Endothelial cell of umbilical vein (primary cell): ENCODE data around the gene UBFD1. TPM values are rescaled to one million over a fixed set of nuclear protein-coding genes. Genes with fewer than 3 reads are reported as not detected.

Experiments
- BruUV-seq: library from RNA; stranded (reverse); fragments of 400-500 nt; replicated peaks from 2 replicates; lab custom pipeline; 2021; lab: Mats Ljungman, UMichigan
- CTCF ChIA-PET: fragments of 300-600, 350-600 bp; sonication (Branson Sonifier 250); formaldehyde crosslinking; loops from one replicate; lab custom pipeline; 2021; ENCODE audit warnings: antibody characterized with exemption, inconsistent platforms; lab: Charles Lee
- POLR2A ChIA-PET: fragments of 300-600, 350-600 bp; sonication (Branson Sonifier 250); formaldehyde crosslinking; loops from one replicate; lab custom pipeline; 2021; ENCODE audit warnings: antibody characterized with exemption, inconsistent platforms; lab: Charles Lee
- DNase-seq: peaks from one replicate; pipeline ENCODE4 v3.0.0-alpha.2; 2011; ENCODE audit warnings: low read depth, low spot score
- FAIRE-seq: peaks from 2 replicates; lab custom pipeline; 2011; peaks lifted over from hg19 to GRCh38; lab: Jason Lieb, UNC
- H2AFZ ChIP-seq: 2 replicates; pipeline ENCODE4 v1.6.0; 2012; ENCODE audit warnings: low read depth, low read length, control low read depth, inconsistent platforms
- H3K27ac ChIP-seq: 2 replicates; pipeline ENCODE4 v1.5.1; 2011; ENCODE audit warnings: low read depth, mild to moderate bottlenecking, control low read depth, low read length, moderate library complexity; ENCODE audit not compliant: insufficient read depth
- H3K27me3 ChIP-seq, 2 experiments: 2 replicates each; pipeline versions ENCODE4 v1.6.0 to v1.6.1; 2011; ENCODE audit warnings: low read length in 2 of 2, mixed read lengths in 1 of 2; ENCODE audit not compliant: control insufficient read depth in 2 of 2, insufficient read depth in 2 of 2
- H3K36me3 ChIP-seq, 2 experiments: 2 replicates in 1 of 2; 3 replicates in 1 of 2; pipeline ENCODE4 v1.5.1; 2011; ENCODE audit warnings: low read length in 2 of 2, mild to moderate bottlenecking in 1 of 2, moderate library complexity in 1 of 2; ENCODE audit not compliant: control insufficient read depth in 2 of 2, insufficient read depth in 2 of 2; ENCODE audit errors: extremely low read depth in 1 of 2
- H3K4me1 ChIP-seq: 3 replicates; pipeline ENCODE4 v1.5.1; 2011; ENCODE audit warnings: mild to moderate bottlenecking, low read length; ENCODE audit not compliant: control insufficient read depth, insufficient read depth; ENCODE audit errors: extremely low read depth
- H3K4me2 ChIP-seq: 2 replicates; pipeline ENCODE4 v1.6.1; 2011; ENCODE audit warnings: low read length, control low read depth, mixed read lengths; ENCODE audit not compliant: insufficient read depth
- H3K4me3 ChIP-seq, 3 experiments: fragments of 200-600 bp in 1 of 3; sonication (generic), shearing (Covaris generic) in 1 of 3; replicated peaks in 1 of 3; 2 replicates each; pipeline ENCODE4 v1.5.1; 2011 to 2016; ENCODE audit warnings: control low read depth in 3 of 3, low read length in 3 of 3, mild to moderate bottlenecking in 2 of 3, inconsistent platforms in 1 of 3, low read depth in 1 of 3, moderate library complexity in 1 of 3; ENCODE audit not compliant: insufficient read depth in 1 of 3
- H3K79me2 ChIP-seq: 2 replicates; pipeline ENCODE4 v1.6.0; 2012; ENCODE audit warnings: low read length, inconsistent platforms; ENCODE audit not compliant: control insufficient read depth, insufficient read depth
- H3K9ac ChIP-seq: replicated peaks from 2 replicates; pipeline ENCODE3; 2011; ENCODE audit warnings: low read length, control low read depth; ENCODE audit not compliant: insufficient read depth; ENCODE audit errors: extremely low read depth
- H3K9me1 ChIP-seq: replicated peaks from 3 replicates; pipeline ENCODE4 v1.6.0; 2011; ENCODE audit warnings: mild to moderate bottlenecking, low read length; ENCODE audit not compliant: control insufficient read depth, insufficient read depth; ENCODE audit errors: extremely low read depth
- H3K9me3 ChIP-seq: replicated peaks from 2 replicates; pipeline ENCODE4 v1.5.1; 2012; ENCODE audit warnings: low read length, inconsistent platforms; ENCODE audit not compliant: control insufficient read depth, insufficient read depth
- H4K20me1 ChIP-seq: replicated peaks from 2 replicates; pipeline ENCODE3; 2011; ENCODE audit warnings: mild to moderate bottlenecking, low read length; ENCODE audit not compliant: control insufficient read depth, insufficient read depth; ENCODE audit errors: extremely low read depth
- EZH2 ChIP-seq: IDR thresholded peaks from 2 replicates; pipeline ENCODE4 v1.6.1; 2012; ENCODE audit warnings: borderline replicate concordance, low read depth, mild to moderate bottlenecking, moderate library complexity, low read length, inconsistent platforms; ENCODE audit not compliant: severe bottlenecking
- FOS ChIP-seq: IDR thresholded peaks from 2 replicates; pipeline ENCODE4 v1.6.1; 2011; ENCODE audit warnings: mild to moderate bottlenecking, low read length, moderate library complexity, borderline replicate concordance; ENCODE audit not compliant: insufficient read depth
- GATA2 ChIP-seq: IDR thresholded peaks from 2 replicates; pipeline ENCODE4 v1.7.0; 2011; ENCODE audit warnings: low read depth, mild to moderate bottlenecking, moderate library complexity, mixed read lengths, low read length; ENCODE audit not compliant: insufficient read length, insufficient read depth
- JUN ChIP-seq: IDR thresholded peaks from 2 replicates; pipeline ENCODE4 v1.6.1; 2011; ENCODE audit warnings: borderline replicate concordance, low read depth; ENCODE audit not compliant: insufficient read length, insufficient read depth
- MYC ChIP-seq: IDR thresholded peaks from one replicate; pipeline ENCODE4 v1.6.1; 2011; ENCODE audit warnings: mild to moderate bottlenecking, low read depth, low read length
- POLR2A ChIP-seq: IDR thresholded peaks from 2 replicates; pipeline ENCODE4 v1.6.1; 2012; ENCODE audit warnings: low read depth, mild to moderate bottlenecking, control low read depth, low read length
- POLR2AphosphoS5 ChIP-seq: IDR thresholded peaks from 2 replicates; pipeline ENCODE4 v1.6.1; 2012; ENCODE audit warnings: low read depth, mild to moderate bottlenecking, control low read depth, low read length, moderate library complexity; ENCODE audit not compliant: insufficient read depth
- dilution Hi-C: fragments of 300-500 bp; cut with MboI; formaldehyde crosslinking; loops from one replicate; pipeline ENCODE4 v1.15.0; 2019; ENCODE audit warnings: low sequenced_read_pairs; ENCODE audit not compliant: extremely low pct_ligation_motif_present
- intact Hi-C: fragments of 100-400 bp; cut with micrococcal nuclease; formaldehyde crosslinking; loops from one replicate; pipeline ENCODE4 v1.10.0; 2022
- polyA plus RNA-seq, 4 experiments: library from polyadenylated mRNA; depleted of rRNA in 3 of 4; stranded (reverse) in 3 of 4; unstranded in 1 of 4; fragments of >200 nt; gene quantifications; 2 replicates each; pipeline versions ENCODE4 v1.2.1 to v1.2.3, GENCODE V29; 2011 to 2012; ENCODE audit warnings: missing spikeins in 1 of 4
- total RNA-seq: library from RNA; stranded (reverse); gene quantifications from 2 replicates; pipeline ENCODE4 v1.2.3, GENCODE V29; 2021
- TF ChIP-seq, protein P1 (sequence below), 2 donors: IDR thresholded peaks; 1 replicate in 1 of 2; 2 replicates in 1 of 2; pipeline ENCODE4 v1.5.1; 2011; ENCODE audit warnings: low read length in 2 of 2, mild to moderate bottlenecking in 2 of 2, moderate library complexity in 2 of 2, control low read depth in 1 of 2, inconsistent platforms in 1 of 2, low read depth in 1 of 2; ENCODE audit not compliant: insufficient read depth in 1 of 2; ENCODE audit errors: extremely low read depth in 1 of 2
- TF ChIP-seq, protein P2 (sequence below): IDR thresholded peaks from 2 replicates; pipeline ENCODE4 v1.6.1; 2011; ENCODE audit not compliant: insufficient read depth, insufficient read length

The UBFD1 gene
- total and polyA plus RNA-seq, 2 donors (not counting 3 experiments of a cell fraction or from before 2014, with no cell fraction given) = 50.0 to 69.9 TPM

DNA sequence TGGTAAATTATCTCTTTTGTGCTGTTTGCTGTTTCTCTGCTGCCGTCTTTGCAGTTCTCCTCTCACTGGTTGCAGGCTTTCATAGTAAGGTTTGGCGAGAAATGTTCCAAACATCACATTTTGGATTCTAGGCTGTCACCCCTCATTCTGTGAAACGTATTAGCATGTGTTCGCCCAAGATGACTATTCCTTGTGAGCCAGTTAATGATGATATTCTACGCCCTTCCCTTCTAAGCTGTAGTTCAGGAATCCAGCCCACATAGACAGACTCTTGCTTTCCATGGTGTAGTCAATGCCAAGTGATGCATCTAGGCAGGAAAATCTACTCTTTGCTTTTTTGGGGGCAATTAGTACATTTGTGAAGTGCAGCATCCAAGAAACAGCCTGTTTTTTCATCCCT lies 14.4 kb downstream of the UBFD1 start:
- FAIRE-seq = no peak
- Histone ChIP-seq H2AFZ (no peak overlapping the region), H3K9me1 (no peaks in the 10 kb centered on the region), H3K36me3 (peaks cover 2 to 38% of the 10 kb centered on the region in 2 experiments), H3K9ac (no peak overlapping the region), H3K27ac (no peak overlapping the region), H3K27me3 (no peaks in the 10 kb centered on the region), H3K4me2 (no peak overlapping the region), H4K20me1 (no peaks in the 10 kb centered on the region), H3K9me3 (no peaks in the 10 kb centered on the region), H3K79me2 (no peaks in the 10 kb centered on the region), H3K4me1 (no peaks in the 10 kb centered on the region), H3K4me3 (no peak overlapping the region)
- DNase-seq = no peak
- dilution Hi-C loops = no loop called here
- no TSS peak for BruUV-seq
- POLR2A ChIA-PET = no interaction called here
- intact Hi-C loops = no loop called here
- TF ChIP-seq MYC = no peak
- CTCF ChIA-PET = no interaction called here

DNA sequence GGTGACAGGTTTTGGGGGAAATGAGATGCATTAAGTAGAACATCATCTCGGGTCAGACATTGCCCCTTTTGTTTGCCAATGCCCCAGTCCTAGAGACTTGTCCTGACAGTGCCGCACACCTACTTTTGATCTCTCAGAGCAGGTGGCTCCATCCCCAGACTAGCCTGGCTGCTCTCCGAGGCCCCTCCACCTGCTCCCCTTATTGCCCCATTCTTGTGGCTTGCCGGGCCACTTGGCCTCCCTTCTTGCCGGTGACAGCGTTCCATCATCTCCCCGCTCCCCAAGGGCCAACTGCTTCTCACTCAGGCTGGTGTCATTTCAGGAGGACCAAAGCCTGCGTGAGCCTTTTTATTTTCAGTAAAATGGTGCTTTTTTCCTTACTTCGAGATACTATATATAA lies 14.9 kb downstream of the UBFD1 start:
- Histone ChIP-seq H3K27ac (no peak overlapping the region), H3K27me3 (no peaks in the 10 kb centered on the region), H3K79me2 (no peaks in the 10 kb centered on the region), H3K4me2 (no peak overlapping the region), H3K4me1 (no peaks in the 10 kb centered on the region), H2AFZ (no peak overlapping the region), H3K9ac (no peak overlapping the region), H4K20me1 (no peaks in the 10 kb centered on the region), H3K9me1 (no peaks in the 10 kb centered on the region), H3K4me3 (no peak overlapping the region), H3K9me3 (no peaks in the 10 kb centered on the region), H3K36me3 (peaks cover 2 to 37% of the 10 kb centered on the region in 2 experiments)
- FAIRE-seq (no peak), DNase-seq (no peak)
- dilution Hi-C loops (no loop called here), intact Hi-C loops (no loop called here)
- BruUV-seq = no TSS peak
- TF ChIP-seq FOS (no peak), JUN (no peak), GATA2 (no peak), POLR2AphosphoS5 (no peak), EZH2 (no peak), POLR2A (no peak), MYC (no peak)
- TF ChIP-seq, protein P1, sequence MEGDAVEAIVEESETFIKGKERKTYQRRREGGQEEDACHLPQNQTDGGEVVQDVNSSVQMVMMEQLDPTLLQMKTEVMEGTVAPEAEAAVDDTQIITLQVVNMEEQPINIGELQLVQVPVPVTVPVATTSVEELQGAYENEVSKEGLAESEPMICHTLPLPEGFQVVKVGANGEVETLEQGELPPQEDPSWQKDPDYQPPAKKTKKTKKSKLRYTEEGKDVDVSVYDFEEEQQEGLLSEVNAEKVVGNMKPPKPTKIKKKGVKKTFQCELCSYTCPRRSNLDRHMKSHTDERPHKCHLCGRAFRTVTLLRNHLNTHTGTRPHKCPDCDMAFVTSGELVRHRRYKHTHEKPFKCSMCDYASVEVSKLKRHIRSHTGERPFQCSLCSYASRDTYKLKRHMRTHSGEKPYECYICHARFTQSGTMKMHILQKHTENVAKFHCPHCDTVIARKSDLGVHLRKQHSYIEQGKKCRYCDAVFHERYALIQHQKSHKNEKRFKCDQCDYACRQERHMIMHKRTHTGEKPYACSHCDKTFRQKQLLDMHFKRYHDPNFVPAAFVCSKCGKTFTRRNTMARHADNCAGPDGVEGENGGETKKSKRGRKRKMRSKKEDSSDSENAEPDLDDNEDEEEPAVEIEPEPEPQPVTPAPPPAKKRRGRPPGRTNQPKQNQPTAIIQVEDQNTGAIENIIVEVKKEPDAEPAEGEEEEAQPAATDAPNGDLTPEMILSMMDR (IDR thresholded peaks at IDR 0.05; ENCODE audit: extremely low read depth in 1 of 2, insufficient read depth in 1 of 2, low read depth in 1 of 2, low read length in 2 of 2) = no peak
- TF ChIP-seq, protein P2, sequence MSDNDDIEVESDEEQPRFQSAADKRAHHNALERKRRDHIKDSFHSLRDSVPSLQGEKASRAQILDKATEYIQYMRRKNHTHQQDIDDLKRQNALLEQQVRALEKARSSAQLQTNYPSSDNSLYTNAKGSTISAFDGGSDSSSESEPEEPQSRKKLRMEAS = no peak
- ChIA-PET POLR2A (no interaction called here), CTCF (no interaction called here)
